HG02588 (cell line): ENCODE results near the gene DLG2.

Experiments
- ATAC-seq: cut with Tn5 transposase; IDR thresholded peaks from one replicate; pipeline ENCODE4 v1.9.1; 2021; ENCODE audit warnings: mild to moderate bottlenecking, moderate library complexity; ENCODE audit not compliant: unreplicated experiment

The DLG2 gene

DNA sequence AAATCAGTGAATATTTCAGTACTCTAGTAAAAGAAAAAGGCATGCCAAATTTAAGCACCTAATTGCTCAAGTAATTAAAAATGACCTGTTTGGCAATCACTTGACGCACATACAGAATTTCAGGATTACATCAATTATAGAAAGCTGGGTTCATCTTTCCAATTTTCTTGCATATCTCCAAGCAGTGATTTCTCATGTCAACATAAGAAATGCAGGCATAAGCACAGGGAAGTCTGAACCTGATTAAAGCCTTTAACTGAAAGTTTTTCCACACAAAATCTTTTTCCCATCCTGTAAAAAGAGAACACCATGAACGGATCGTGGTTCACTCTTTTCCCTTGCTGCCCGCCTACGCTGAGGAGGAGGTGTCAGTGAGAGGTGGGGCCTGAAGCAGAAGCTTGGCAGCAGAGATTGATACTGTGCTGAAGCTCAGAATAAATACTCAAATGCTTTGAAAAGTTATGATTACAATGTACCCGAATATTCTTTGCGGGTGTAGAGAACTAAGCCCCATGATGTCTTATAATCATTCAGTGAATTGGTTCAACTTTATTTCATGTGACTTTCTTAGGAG is 1636.9 kb downstream of the DLG2 start:
- ATAC-seq = no peak

DNA sequence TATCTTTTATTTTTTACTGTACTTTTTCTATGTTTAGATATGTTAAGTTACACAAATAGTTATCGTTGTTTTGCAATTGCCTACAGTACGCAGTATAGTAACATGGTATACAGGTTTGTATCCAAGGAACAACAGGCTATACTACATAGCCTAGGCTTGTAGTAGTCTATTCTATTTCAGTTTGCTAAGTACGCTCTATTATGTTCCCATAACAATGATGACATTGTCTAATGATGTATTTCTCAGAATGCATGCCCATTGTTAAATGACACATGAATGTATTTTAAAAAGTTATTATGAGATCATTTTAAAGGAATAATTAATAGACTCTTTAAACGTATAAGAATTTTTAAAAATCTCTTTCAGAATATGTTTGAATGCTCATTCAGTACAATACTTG is 1644.3 kb downstream of the DLG2 start:
- ATAC-seq = no peak

DNA sequence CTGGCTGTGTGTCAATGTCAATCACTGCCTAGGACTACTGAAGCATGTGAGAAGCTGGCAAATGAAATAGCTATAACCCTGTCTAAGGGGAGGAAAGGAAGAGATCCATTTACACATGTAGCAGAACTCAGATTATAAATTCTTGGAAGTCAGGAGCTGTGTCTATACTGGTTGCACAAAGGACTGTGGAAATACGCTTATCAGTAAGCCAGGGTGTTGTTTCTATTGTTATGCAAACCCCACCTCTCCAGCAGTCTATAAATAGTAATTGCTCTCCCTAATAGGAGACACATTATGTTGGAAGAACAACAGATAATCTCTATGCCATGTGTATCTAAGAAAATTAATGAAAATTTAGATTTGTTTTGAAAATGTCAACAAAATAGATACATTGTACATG is 1647.6 kb downstream of the DLG2 start:
- no peak for ATAC-seq

GRCh38 chr11:83978942-83979341 is 1648.2 kb downstream of the DLG2 start:
- no peak for ATAC-seq

GRCh38 chr11:83976086-83976485 is 1651.1 kb downstream of the DLG2 start:
- no peak for ATAC-seq

- ATAC-seq = no peak
Measured at GRCh38 chr11:83972536-83972935, 1654.6 kb downstream of the DLG2 start.

DNA sequence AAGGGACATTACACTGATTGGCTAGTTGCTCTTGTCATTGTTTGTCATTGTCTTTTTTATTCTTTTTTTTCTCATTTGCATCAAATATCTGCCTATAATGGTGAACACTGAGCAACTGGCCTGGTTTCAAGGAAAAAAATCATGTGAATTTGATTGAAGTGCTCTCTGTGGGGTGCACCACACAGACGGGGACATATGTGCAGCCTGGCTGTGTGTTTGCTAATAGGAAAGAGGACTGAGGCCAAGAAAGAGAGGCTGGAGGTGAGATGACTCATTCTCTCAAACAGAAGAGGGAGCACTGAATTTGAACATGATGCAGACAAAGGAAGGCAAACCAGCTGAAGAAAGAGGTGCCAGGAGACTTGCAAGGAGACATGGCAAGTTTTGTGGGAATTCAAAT is 1656.1 kb downstream of the DLG2 start:
- no peak for ATAC-seq

- peak; percentile 62 for ATAC-seq
Measured at GRCh38 chr11:83970061-83970671, 1657.0 kb downstream of the DLG2 start.

DNA sequence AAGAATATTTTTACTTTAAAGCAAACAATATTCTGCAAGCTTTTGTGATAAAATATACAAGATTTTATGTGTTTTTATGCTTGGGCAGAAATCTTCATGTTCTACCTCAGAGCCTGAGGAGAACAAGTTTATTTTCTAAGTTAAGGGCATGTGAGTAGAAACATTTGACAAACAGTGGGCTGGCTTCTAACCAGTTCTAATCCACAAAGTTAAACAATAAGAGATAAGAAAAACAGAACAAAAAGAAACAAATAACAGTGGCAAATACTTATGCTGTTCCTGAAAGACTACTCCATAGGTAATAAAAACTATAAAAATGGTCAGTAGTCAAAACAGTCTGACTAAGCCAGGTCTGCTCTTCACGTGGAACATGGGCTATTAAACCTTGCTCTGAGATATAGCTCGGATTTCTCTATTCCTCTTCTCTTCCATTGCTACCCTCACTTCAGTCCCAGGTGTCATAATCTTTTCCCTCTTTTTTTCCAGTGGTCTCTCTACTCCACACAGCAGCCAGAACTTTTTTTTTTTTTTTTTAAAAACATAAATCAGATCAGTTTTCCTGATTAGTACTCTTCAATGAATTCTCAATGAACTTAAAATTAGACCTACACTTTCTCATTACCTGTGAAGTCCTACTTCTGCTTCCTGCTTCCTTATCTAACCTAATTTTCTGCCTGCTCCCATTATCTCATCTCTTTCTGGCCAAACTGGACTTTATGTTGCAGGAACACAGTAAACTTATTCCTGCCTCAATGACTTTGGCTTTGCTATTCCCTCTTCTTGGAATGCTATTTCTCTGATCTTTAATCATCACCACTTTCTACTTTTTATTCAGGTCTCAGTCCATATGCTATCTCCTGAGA is 1669.9 kb downstream of the DLG2 start:
- no peak for ATAC-seq

DNA sequence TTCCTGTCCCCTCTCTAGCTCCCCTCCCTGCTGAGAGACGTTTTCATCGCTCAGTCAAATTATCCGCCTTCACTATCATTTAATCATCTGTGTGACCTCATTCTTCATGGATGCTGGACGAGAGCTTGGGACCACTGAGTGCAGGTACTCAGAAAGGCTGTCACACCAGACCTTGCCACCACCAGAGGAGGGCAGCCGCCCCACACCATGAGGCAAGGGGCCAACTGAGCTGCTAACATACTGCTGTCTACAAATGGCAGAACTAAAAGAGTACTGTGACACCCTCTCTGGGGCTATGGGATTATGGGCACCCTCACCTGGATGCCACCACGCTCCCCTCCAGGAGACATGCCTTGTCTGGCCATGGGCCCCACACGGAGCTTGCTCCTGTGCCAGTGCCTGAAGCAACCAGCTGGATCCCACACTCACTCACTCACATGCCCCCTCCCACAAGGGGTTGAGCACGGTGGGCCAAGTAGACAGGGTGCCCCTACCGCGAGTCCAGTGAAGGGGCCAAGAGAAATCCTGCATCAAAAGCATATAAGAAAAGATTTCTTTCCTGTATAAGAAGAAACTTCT is 1670.9 kb downstream of the DLG2 start:
- no peak for ATAC-seq

GRCh38 chr11:83954780-83955179 is 1672.4 kb downstream of the DLG2 start:
- ATAC-seq = no peak

- ATAC-seq = no peak
Measured at GRCh38 chr11:83951521-83951920, 1675.6 kb downstream of the DLG2 start.

GRCh38 chr11:83948200-83948599 is 1678.9 kb downstream of the DLG2 start:
- ATAC-seq = no peak

- ATAC-seq = no peak
Measured at GRCh38 chr11:83945976-83946375, 1681.2 kb downstream of the DLG2 start.

DNA sequence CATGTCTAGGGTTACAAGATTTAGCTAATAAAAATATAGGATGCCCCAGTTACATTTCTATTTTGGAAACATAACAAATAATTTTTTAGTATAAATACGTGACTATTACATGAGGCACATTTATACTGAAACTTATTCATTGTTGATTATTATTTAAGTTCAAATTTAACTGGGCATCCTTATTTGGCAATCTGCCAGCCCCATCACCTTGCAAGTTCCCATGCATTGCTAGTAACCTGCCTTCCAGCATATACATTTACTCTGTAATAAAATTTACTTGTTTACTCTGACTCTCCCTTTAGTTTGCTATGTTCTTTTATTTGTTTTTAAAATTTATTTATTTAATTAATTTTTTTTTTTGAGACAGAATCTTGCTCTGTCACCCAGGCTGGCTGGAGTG is 1686.1 kb downstream of the DLG2 start:
- ATAC-seq = no peak

DNA sequence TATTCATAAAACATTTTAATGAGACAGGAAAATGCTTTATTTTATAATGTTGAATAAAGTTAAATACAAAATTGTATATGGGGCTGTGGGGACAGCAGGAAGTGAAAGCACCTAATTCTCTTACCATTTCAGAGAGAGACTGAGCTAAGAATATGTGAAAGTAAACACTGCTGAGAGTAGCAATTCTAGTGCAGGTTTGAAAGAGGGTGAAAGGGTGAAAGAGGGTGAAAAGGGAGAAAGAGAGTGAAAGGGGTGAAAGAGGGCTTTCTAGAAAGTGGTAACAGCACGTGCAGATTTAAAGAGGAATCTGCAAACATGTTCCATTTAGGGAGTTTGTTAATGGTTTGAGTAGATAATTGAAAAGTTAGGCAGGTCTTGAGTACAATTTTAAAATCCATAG is 1689.0 kb downstream of the DLG2 start:
- no peak for ATAC-seq

DNA sequence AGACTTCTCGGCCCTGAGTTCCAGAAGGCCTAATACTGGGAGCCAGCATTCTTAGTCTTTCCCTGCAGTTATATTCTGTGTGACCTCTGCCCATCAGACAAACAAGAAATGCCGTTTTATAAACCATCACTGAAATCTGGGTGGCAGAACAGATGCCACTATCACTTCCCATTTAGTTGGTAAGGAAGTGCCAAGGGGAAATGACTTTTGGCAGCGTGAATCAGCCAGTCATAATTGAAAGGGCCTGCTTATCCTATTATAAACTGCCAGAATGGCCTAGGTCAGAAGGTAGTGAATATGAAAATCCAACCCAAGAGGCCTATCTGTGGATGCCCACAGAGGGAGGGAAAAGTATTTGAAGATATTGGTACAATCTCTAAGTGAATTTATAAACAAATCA is 1694.1 kb downstream of the DLG2 start:
- ATAC-seq = no peak

GRCh38 chr11:83927422-83927821 is 1699.7 kb downstream of the DLG2 start:
- no peak for ATAC-seq

DNA sequence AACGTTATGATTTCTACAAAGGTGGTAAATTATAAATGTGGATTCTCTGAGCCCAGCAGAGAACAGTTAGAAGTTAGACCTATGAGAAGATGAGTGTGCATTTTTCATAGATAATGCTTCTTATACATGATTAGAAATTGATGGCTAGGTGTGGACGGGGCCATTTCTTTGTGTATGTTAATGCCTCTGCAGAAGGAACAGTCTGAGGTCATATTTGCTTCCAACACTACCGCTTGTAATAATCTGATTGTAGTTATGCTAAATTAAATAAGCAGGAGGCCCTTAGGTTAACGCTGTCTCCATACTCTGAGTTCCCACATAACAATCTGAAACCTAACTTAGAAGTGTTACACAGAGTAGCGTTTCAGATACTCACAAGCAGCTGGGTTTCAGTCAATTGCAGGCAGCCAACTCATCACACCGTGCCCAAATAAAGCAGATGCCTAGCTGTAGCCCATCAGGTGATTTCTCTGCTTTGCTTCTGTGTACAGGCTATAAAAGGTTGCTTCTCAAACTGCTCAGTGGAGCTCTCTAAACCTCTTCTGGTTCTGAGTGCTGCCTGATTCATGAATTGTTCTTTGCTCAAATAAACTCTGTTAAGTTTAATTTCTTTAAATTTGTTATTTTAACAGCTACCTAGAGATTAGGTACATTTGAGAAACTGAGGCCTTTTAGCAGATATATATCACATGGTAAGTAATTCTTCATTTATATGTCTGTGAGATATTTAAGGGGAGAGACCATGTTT is 1702.2 kb downstream of the DLG2 start:
- ATAC-seq = no peak

DNA sequence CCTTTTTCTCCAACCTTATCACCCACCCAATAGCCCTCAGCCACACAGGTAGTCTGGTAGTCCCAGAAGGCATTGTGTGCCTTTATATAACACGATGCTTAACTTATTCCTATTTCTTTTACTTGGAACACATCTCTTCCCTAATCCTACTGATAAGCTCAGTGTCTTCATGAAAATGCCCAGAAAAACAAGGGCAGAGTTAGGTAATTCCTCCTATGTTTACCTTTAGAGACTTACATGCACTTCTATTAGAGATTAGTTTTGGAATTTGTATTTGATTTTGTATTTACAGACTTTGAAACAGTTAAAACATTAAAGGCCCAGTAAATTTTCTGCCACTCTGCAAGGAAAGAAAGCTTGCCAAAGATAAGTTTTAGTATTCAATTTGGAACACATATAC is 1703.2 kb downstream of the DLG2 start:
- ATAC-seq = no peak

GRCh38 chr11:83922953-83923352 is 1704.2 kb downstream of the DLG2 start:
- no peak for ATAC-seq
